DND-41 (cell line): Measurements from ENCODE around the gene EVI5L.

Source experiments
- ATAC-seq: fragments of 200-7000 bp; cut with Tn5 transposase; 3 replicates; pipeline ENCODE4 v1.9.1; 2021; ENCODE audit warnings: low read depth; ENCODE audit not compliant: insufficient read depth
- DNase-seq: peaks from one replicate; pipeline ENCODE4 v3.0.0-alpha.2; 2020
- H2AFZ ChIP-seq: 2 replicates; pipeline ENCODE4 v1.6.0; 2012; ENCODE audit warnings: low read depth, low read length
- H3K27ac ChIP-seq: 2 replicates; pipeline ENCODE4 v1.5.1; 2012; ENCODE audit warnings: low read length, inconsistent platforms
- H3K27me3 ChIP-seq: fragments of 200-600 bp; sonication (generic); 2 replicates; pipeline ENCODE4 v1.6.0; 2012; ENCODE audit warnings: low read length, mild to moderate bottlenecking, inconsistent platforms; ENCODE audit not compliant: insufficient read depth, poor library complexity
- H3K36me3 ChIP-seq: 2 replicates; pipeline ENCODE4 v1.5.1; 2012; ENCODE audit warnings: low read length, inconsistent platforms; ENCODE audit not compliant: insufficient read depth
- H3K4me1 ChIP-seq: 2 replicates; pipeline ENCODE4 v1.5.1; 2012; ENCODE audit warnings: mild to moderate bottlenecking, low read length; ENCODE audit not compliant: insufficient read depth
- H3K4me2 ChIP-seq: 2 replicates; pipeline ENCODE4 v1.6.0; 2012; ENCODE audit warnings: mild to moderate bottlenecking, moderate library complexity, low read length, inconsistent platforms; ENCODE audit not compliant: insufficient read depth
- H3K4me3 ChIP-seq, 2 experiments: fragments of 200-600 bp in 1 of 2; shearing (Covaris generic) in 1 of 2; 2 replicates each; pipeline ENCODE4 v1.5.1; 2012 to 2016; ENCODE audit warnings: inconsistent platforms in 2 of 2, low read length in 2 of 2, mild to moderate bottlenecking in 2 of 2, low read depth in 1 of 2, moderate library complexity in 1 of 2
- H3K79me2 ChIP-seq: 2 replicates; pipeline ENCODE4 v1.6.0; 2012; ENCODE audit warnings: low read length, inconsistent platforms; ENCODE audit not compliant: insufficient read depth
- H3K9ac ChIP-seq: 2 replicates; pipeline ENCODE4 v1.6.0; 2012; ENCODE audit warnings: low read depth, mild to moderate bottlenecking, inconsistent platforms, low read length, moderate library complexity
- H3K9me3 ChIP-seq: 2 replicates; pipeline ENCODE4 v1.5.1; 2012; ENCODE audit warnings: low read length, moderate library complexity, mild to moderate bottlenecking, inconsistent platforms; ENCODE audit not compliant: insufficient read depth, severe bottlenecking
- H4K20me1 ChIP-seq: 2 replicates; pipeline ENCODE4 v1.6.0; 2012; ENCODE audit warnings: low read length; ENCODE audit not compliant: insufficient read depth
- EZH2 ChIP-seq: IDR thresholded peaks from 3 replicates; pipeline ENCODE4 v1.6.1; 2012; ENCODE audit warnings: borderline replicate concordance, low read depth, mild to moderate bottlenecking, moderate library complexity, low read length, inconsistent platforms; ENCODE audit not compliant: severe bottlenecking
- TF ChIP-seq, protein P1 (sequence below): IDR thresholded peaks from 2 replicates; pipeline ENCODE4 v1.5.1; 2012; ENCODE audit warnings: borderline replicate concordance, low read length, moderate library complexity, mild to moderate bottlenecking; ENCODE audit not compliant: poor library complexity, severe bottlenecking; ENCODE audit errors: extremely low read depth

The EVI5L gene

DNA sequence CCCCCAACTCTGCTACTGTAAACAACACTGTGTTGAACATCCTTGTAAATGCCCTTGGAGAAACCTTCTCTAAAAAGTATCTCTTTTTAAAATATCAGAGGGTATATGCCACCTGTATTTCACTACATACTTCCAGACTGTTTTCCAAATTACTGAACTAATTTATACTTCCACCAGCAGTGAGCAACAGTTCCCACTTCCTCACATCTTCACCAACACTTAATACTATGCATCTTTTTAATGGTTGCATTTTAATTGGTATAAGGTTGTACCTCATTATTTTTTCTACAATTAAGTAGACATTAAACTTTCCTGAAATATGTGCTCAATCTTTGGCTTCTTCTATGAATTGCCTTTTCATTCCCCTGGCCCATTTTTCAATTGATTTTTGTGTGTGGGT lies 45.2 kb upstream of the EVI5L start:
- no peaks in the 10 kb centered on the region for H3K4me1 ChIP-seq
- no peak overlapping the region for H2AFZ ChIP-seq
- ATAC-seq (no peak), DNase-seq (no peak)
- no peaks in the 10 kb centered on the region for H3K79me2 ChIP-seq
- H4K20me1 ChIP-seq = no peaks in the 10 kb centered on the region
- no peak overlapping the region for H3K4me3 ChIP-seq
- H3K4me2 ChIP-seq = no peak overlapping the region
- peaks cover 5% of the 10 kb centered on the region for H3K9me3 ChIP-seq
- H3K9ac ChIP-seq = no peak overlapping the region
- no peak overlapping the region for H3K27ac ChIP-seq
- no peaks in the 10 kb centered on the region for H3K27me3 ChIP-seq
- no peak for TF ChIP-seq EZH2
- TF ChIP-seq, protein P1, sequence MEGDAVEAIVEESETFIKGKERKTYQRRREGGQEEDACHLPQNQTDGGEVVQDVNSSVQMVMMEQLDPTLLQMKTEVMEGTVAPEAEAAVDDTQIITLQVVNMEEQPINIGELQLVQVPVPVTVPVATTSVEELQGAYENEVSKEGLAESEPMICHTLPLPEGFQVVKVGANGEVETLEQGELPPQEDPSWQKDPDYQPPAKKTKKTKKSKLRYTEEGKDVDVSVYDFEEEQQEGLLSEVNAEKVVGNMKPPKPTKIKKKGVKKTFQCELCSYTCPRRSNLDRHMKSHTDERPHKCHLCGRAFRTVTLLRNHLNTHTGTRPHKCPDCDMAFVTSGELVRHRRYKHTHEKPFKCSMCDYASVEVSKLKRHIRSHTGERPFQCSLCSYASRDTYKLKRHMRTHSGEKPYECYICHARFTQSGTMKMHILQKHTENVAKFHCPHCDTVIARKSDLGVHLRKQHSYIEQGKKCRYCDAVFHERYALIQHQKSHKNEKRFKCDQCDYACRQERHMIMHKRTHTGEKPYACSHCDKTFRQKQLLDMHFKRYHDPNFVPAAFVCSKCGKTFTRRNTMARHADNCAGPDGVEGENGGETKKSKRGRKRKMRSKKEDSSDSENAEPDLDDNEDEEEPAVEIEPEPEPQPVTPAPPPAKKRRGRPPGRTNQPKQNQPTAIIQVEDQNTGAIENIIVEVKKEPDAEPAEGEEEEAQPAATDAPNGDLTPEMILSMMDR = no peak
- H3K36me3 ChIP-seq = no peaks in the 10 kb centered on the region

DNA sequence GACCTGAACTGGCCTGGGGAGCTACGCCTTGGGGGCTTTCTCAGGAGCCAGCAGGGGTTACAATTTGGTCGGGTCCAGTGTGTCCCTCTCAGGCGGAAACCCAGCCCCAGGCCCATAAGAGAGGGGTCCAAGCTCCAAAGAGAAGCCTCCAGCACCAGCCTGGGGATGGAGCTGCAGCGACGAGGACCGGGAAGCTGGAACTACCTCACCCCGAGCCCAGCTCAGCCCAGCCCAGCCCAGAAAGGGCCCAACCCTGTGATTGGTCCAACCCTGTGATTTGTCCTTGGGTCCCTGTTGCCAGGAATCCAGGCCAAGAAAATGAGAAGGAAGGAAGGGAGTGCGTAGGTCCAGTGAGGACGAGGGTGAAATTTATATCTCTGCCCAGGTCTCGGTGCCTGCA lies 42.9 kb upstream of the EVI5L start:
- Histone ChIP-seq H3K27ac (no peak overlapping the region), H3K9ac (no peak overlapping the region)
- no peak for ATAC-seq

DNA sequence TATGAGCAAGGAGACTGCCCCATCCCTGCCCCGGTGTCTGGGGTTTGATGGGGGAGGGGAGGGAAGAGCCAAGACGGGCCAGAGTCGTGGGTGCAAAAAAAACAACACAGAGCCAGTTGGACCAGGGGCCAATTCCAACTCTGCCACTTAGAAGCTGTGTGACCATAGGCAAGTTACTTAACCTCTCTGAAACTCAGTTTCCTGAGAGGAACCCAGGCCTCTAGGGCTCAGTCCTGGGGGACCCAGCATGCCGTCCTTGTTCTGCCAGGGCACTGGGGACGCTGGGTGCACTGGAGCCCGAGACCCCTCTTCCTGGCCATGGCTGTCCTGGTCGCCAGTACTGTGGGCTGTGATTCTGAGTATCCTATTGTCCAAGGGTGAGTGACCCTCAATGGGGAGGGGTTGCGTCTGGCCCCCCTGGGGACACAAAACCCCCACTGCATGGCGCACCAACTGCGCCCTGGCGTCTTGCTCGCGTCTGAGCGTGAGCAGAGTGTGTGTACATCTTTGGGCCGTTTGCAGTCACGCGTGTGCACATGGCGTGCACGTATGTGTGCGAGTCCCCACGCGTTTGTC lies 42.3 kb upstream of the EVI5L start:
- H3K36me3 ChIP-seq = no peaks in the 10 kb centered on the region
- no peak for TF ChIP-seq EZH2
- TF ChIP-seq, protein P1 = no peak
- H3K4me3 ChIP-seq = no peak overlapping the region
- H3K79me2 ChIP-seq = no peaks in the 10 kb centered on the region
- DNase-seq (no peak), ATAC-seq (no peak)
- H4K20me1 ChIP-seq = no peaks in the 10 kb centered on the region
- no peaks in the 10 kb centered on the region for H3K4me1 ChIP-seq
- H3K9me3 ChIP-seq = peaks cover 5% of the 10 kb centered on the region
- no peak overlapping the region for H2AFZ ChIP-seq
- H3K27me3 ChIP-seq = no peaks in the 10 kb centered on the region
- H3K27ac ChIP-seq = no peak overlapping the region
- H3K4me2 ChIP-seq = no peak overlapping the region
- H3K9ac ChIP-seq = no peak overlapping the region

More for the DNA sequence above, 42.9 kb upstream of the EVI5L start:
- TF ChIP-seq, protein P1 = no peak
- TF ChIP-seq EZH2 = no peak
- H3K4me2 ChIP-seq = no peak overlapping the region
- DNase-seq = no peak
- no peaks in the 10 kb centered on the region for H3K36me3 ChIP-seq
- H3K27me3 ChIP-seq = no peaks in the 10 kb centered on the region
- no peaks in the 10 kb centered on the region for H3K4me1 ChIP-seq
- peaks cover 5% of the 10 kb centered on the region for H3K9me3 ChIP-seq
- H3K4me3 ChIP-seq = no peak overlapping the region
- H3K79me2 ChIP-seq = no peaks in the 10 kb centered on the region
- no peaks in the 10 kb centered on the region for H4K20me1 ChIP-seq
- no peak overlapping the region for H2AFZ ChIP-seq
